Natural killer cell treated with Interleukin-12 subunit alpha and Interleukin-12 subunit beta and Interleukin-15 and Interleukin-18, amount 100 ng/mL, for 72 hours (primary cell): ENCODE results near the gene HLA-A. TPM values are rescaled to one million over a fixed set of nuclear protein-coding genes. Genes with fewer than 3 reads are reported as not detected.

ENCODE experiments used
- ATAC-seq, 2 donors: fragments of 150-1000 bp; cut with Tn5 transposase in 1 of 2; sonication (Bioruptor Pico), chemical (Tn5 transposase) in 1 of 2; 2 replicates each; pipeline ENCODE4 v1.10.0; 2021
- DNase-seq: peaks from one replicate; pipeline ENCODE4 v3.0.0; 2022; ENCODE audit warnings: low spot score
- H3K27ac Mint-ChIP-seq, 2 donors: 1 replicate in 1 of 2; 2 replicates in 1 of 2; pipeline ENCODE4 v1.8.0; 2022; ENCODE audit warnings: mixed read lengths in 2 of 2, mild to moderate bottlenecking in 1 of 2, moderate library complexity in 1 of 2
- H3K27me3 Mint-ChIP-seq, 2 donors: 1 replicate in 1 of 2; 2 replicates in 1 of 2; pipeline ENCODE4 v1.8.0; 2022; ENCODE audit warnings: mixed read lengths in 2 of 2
- H3K36me3 Mint-ChIP-seq: one replicate; pipeline ENCODE4 v1.8.0; 2022; ENCODE audit warnings: mixed read lengths
- H3K4me1 Mint-ChIP-seq, 2 donors: 1 replicate in 1 of 2; 2 replicates in 1 of 2; pipeline ENCODE4 v1.8.0; 2022; ENCODE audit warnings: low read depth in 2 of 2, mixed read lengths in 2 of 2, mild to moderate bottlenecking in 1 of 2
- H3K4me3 Mint-ChIP-seq: one replicate; pipeline ENCODE4 v1.8.0; 2022; ENCODE audit warnings: mixed read lengths
- H3K9me3 Mint-ChIP-seq: 2 replicates; pipeline ENCODE4 v1.8.0; 2022; ENCODE audit warnings: mixed read lengths
- total RNA-seq, 2 donors: library from RNA; stranded (reverse); gene quantifications; one replicate each; pipeline ENCODE4 v1.2.3, GENCODE V29; 2022

HLA-A gene
- 1,000 to 10,000 TPM; 1,618 to 3,352 TPM for total RNA-seq

DNA sequence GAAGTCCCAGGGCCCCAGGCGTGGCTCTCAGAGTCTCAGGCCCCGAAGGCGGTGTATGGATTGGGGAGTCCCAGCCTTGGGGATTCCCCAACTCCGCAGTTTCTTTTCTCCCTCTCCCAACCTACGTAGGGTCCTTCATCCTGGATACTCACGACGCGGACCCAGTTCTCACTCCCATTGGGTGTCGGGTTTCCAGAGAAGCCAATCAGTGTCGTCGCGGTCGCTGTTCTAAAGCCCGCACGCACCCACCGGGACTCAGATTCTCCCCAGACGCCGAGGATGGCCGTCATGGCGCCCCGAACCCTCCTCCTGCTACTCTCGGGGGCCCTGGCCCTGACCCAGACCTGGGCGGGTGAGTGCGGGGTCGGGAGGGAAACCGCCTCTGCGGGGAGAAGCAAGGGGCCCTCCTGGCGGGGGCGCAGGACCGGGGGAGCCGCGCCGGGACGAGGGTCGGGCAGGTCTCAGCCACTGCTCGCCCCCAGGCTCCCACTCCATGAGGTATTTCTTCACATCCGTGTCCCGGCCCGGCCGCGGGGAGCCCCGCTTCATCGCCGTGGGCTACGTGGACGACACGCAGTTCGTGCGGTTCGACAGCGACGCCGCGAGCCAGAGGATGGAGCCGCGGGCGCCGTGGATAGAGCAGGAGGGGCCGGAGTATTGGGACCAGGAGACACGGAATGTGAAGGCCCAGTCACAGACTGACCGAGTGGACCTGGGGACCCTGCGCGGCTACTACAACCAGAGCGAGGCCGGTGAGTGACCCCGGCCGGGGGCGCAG is at the start of gene HLA-A:
HLA-A (plus strand) TSS at position 258 of the 778 bp plus-strand sequence; CDS start at position 280, 22 bp downstream.
- Mint-ChIP-seq H3K27ac (peak within 1 kb of the TSS; percentile 99 to 100), H3K9me3 (no peaks in the 10 kb centered on the region), H3K4me3 (peak within 1 kb of the TSS; percentile 99), H3K4me1 (peaks cover 33 to 48% of the 10 kb centered on the region in 2 donors), H3K36me3 (peaks cover 27% of the 10 kb centered on the region), H3K27me3 (no peaks in the 10 kb centered on the region)
- peak; percentile 95 to 96 for ATAC-seq
- peak; percentile 94 for DNase-seq

DNA sequence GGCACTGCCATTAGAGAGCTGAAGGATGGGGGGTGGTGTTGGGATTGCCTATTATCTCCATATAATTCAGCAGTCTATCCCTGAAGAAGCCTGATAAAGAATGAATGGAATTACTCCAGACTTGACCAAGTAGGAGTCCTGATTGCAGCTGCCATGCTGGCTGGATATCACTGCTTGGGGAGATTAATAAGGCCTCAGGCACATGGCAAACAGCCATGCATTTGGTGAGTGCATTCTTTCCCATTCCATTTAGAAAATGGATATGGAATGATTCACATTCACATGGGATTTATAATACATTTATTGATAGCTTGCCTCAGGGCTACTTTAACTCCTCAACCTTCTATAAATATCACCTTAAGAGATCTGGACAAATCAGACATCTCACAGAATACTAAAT is 49.6 kb upstream of the HLA-A start:
- DNase-seq: no peak
- no peak for ATAC-seq
- H3K36me3 Mint-ChIP-seq: no peaks in the 10 kb centered on the region
- no peak overlapping the region for H3K4me3 Mint-ChIP-seq
- no peaks in the 10 kb centered on the region for H3K9me3 Mint-ChIP-seq
- H3K4me1 Mint-ChIP-seq: peaks cover 4 to 9% of the 10 kb centered on the region in 2 donors
- H3K27ac Mint-ChIP-seq: no peak overlapping the region
- no peaks in the 10 kb centered on the region for H3K27me3 Mint-ChIP-seq

DNA sequence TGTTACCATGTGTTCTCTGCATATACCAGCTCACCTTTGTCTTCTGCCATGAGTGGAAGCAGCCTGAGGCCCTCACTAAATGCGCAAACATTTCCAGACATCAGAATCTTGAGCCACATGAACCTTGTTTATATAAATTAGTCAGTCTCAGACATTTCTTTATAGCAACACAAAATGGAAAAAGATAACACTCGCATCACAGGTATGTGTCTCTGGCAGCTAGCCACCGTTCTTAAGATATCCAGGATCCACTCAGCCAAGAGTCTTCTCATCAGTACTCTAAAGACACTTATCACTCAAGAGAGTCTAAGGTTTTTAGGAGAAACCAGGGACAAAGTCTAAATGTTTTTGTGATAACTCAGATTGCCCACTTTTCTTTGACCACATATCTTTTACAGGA is 43.1 kb upstream of the HLA-A start:
- Mint-ChIP-seq H3K9me3 (no peaks in the 10 kb centered on the region), H3K4me1 (no peaks in the 10 kb centered on the region), H3K36me3 (no peaks in the 10 kb centered on the region), H3K27me3 (no peaks in the 10 kb centered on the region), H3K27ac (no peak overlapping the region), H3K4me3 (no peak overlapping the region)
- no peak for DNase-seq
- no peak for ATAC-seq

DNA sequence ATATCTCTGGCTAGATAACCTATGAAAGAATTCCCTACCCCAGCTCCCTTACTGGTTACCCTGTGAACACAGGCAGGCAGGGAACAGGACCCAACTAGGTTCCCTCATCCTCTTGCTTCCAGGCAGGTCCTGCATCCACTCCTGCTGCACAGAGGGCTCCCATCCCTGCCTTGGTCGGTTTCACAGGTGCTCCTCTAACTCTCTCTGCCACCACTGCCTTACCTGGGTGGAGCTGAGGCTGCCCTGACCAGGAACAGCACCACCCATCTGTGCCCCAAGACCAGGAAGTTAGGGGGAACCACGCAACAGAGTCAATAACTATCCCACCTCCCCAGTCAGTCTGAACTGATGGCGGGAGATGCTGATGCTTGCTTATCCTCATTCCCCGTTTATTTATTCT is 37.0 kb upstream of the HLA-A start:
- no peak for DNase-seq
- Mint-ChIP-seq H3K4me1 (no peaks in the 10 kb centered on the region), H3K27ac (no peak overlapping the region), H3K9me3 (no peaks in the 10 kb centered on the region), H3K36me3 (no peaks in the 10 kb centered on the region), H3K4me3 (no peak overlapping the region), H3K27me3 (no peaks in the 10 kb centered on the region)
- no peak for ATAC-seq

DNA sequence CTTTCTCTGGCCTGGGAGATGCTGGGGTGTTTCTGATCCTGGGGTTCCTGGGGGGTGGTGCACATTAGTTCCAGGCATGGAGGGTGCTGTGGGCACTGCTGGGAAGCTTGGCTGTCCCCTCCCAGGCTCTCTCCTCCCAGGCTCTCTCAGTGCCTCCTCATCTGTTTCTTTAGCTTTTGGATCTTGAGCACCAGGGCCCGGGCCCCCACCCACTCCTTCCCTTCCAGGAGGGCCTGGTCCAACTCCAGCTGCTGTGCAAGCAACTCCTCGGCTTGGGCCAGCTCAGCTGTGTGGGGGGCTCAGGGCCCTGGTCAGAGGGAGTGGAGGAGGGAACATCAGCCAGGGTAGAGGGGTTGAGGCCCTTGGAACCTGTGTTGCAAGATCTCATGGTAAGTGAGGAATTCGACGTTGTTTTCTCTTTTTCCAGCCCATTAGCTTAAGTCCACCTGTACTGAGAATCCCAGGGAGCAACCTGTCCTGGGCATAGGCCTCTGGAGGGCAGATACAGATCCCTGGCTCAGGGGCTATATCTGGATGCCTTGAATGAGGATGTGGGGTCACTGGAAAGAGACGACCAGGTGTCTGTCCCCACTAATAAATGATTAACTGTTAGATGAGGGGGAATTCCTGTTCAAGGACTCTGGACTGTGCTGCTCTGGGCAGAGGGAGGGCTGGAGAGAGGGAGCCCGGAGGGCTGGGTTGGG is 34.5 kb upstream of the HLA-A start:
- Mint-ChIP-seq H3K4me1 (no peaks in the 10 kb centered on the region), H3K4me3 (no peak overlapping the region), H3K36me3 (no peaks in the 10 kb centered on the region), H3K27ac (no peak overlapping the region), H3K27me3 (no peaks in the 10 kb centered on the region), H3K9me3 (no peaks in the 10 kb centered on the region)
- DNase-seq: no peak
- no peak for ATAC-seq

DNA sequence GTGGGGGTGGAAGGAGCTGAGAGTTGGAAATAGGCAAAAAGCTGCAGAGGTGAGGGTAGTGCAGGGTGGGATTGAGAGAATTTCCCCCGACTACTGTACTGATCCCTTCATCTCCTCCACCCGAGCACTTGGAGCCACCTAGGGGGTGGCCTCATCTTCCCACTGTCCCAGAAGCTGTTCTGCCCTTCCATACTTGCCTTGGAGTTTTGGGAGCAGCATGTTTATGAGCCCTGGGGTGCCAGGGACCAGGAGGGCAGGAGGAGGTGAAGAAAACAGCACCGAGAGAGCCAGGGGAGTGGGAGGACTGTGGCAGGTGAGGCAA is 34.0 kb upstream of the HLA-A start:
- no peak for ATAC-seq
- Mint-ChIP-seq H3K36me3 (no peaks in the 10 kb centered on the region), H3K4me1 (no peaks in the 10 kb centered on the region), H3K27me3 (no peaks in the 10 kb centered on the region), H3K4me3 (no peak overlapping the region), H3K27ac (no peak overlapping the region), H3K9me3 (no peaks in the 10 kb centered on the region)
- no peak for DNase-seq

DNA sequence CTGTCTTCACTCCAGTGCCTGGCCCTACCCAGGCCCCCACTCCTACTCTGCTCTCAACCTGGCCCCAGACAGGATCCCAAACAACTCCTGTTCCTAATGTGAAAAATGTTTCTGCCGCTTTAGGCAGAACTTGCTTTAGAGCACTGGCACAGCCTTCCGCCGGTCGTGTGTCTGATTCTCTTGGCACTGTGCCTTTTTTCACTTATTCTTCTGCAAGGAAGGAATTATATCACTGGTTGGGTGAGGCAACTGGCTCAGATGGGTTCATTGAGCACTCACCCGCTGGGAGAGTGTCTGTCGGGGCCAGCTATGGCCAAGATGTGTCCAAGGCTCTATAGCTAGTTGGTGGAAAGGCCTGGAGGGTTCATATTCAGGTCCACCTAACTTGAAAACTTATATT is 33.6 kb upstream of the HLA-A start:
- DNase-seq: no peak
- Mint-ChIP-seq H3K27ac (no peak overlapping the region), H3K27me3 (no peaks in the 10 kb centered on the region), H3K36me3 (no peaks in the 10 kb centered on the region), H3K9me3 (no peaks in the 10 kb centered on the region), H3K4me3 (no peak overlapping the region), H3K4me1 (no peaks in the 10 kb centered on the region)
- no peak for ATAC-seq

DNA sequence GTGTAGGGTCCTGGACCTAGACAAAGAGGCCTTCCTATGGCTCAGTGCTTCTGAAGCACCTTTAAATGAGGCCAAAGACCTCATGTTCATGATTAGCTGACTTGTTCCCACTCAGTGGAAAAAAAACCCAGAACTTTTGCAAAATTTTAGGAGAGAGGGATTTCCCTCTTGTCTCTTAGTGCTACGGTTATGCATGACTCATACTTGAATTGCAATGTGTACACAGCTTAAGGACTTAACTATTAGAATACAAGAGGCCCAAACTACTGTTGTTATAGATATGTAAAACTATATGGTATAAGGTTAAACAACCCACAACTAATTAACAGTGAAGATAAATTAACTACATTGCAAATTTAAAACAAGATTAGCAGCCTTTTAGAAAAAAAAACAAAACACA is 32.3 kb upstream of the HLA-A start:
- Mint-ChIP-seq H3K36me3 (no peaks in the 10 kb centered on the region), H3K4me1 (no peaks in the 10 kb centered on the region), H3K27me3 (no peaks in the 10 kb centered on the region), H3K9me3 (no peaks in the 10 kb centered on the region), H3K4me3 (no peak overlapping the region), H3K27ac (no peak overlapping the region)
- no peak for ATAC-seq
- DNase-seq: no peak

DNA sequence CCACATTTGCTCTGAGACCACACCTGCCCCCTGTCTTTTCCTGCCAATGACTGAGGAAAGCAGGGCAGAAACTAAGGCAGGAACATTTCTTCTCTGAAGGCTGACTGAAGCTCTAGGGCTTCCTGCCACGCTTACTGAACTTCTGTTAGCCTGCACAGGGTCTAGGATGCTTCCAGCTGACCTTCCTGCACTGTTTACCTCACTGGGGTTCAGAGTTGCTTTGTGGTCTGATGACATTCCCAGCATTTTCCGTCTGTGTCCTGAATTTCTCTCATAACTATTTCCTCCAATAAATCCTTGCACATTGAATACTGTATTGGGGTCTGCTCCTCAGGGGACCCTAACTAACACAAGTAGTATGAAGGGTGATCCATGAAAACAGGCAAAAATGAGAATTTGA is 29.5 kb upstream of the HLA-A start:
- DNase-seq: no peak
- Mint-ChIP-seq H3K27me3 (no peaks in the 10 kb centered on the region), H3K4me3 (no peak overlapping the region), H3K36me3 (no peaks in the 10 kb centered on the region), H3K27ac (no peak overlapping the region), H3K4me1 (no peaks in the 10 kb centered on the region), H3K9me3 (no peaks in the 10 kb centered on the region)
- no peak for ATAC-seq

DNA sequence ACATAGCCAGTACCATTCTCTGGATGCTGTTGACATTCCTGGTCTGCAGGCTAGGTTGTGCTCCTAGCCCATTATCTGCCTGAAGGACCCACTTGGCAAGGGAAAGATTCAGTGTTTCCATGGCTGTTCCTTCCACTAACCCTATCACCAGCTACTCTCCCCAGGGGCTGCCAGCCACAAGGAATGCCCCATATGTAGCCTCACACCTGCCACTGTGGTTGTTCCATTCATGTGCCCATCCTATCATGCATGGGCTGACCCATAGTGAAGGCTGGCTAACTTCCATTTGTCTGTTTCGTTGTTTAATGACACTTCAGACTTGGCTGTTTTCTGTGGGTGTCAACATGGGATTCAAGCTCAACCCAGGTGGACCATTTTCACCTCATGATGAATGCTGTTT is 25.6 kb upstream of the HLA-A start:
- no peaks in the 10 kb centered on the region for H3K9me3 Mint-ChIP-seq
- no peaks in the 10 kb centered on the region for H3K4me1 Mint-ChIP-seq
- ATAC-seq: no peak
- peaks cover 0 to 2% of the 10 kb centered on the region in 2 donors for H3K27me3 Mint-ChIP-seq
- DNase-seq: no peak
- no peaks in the 10 kb centered on the region for H3K36me3 Mint-ChIP-seq
- no peak overlapping the region for H3K4me3 Mint-ChIP-seq
- no peak overlapping the region for H3K27ac Mint-ChIP-seq

DNA sequence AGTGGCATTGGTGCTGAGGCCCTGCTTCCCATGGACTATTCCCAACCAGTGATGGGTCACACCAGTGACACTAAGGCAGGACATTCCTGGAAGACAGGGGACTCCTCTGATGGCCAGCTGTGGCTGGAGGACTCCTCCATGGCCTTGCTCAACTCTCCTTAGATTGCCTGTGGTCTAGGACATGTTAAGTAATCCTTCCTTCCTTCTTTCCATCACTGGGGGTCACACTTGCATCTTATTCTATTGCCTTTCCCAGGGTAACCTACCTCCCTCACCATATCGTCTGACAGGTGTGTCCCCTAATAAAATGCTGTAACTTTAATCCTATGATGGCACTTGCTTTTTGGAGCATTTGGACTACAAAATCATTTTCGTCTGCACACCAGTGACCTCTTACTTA is 24.5 kb upstream of the HLA-A start:
- Mint-ChIP-seq H3K36me3 (no peaks in the 10 kb centered on the region), H3K27ac (no peak overlapping the region), H3K4me3 (no peak overlapping the region), H3K4me1 (no peaks in the 10 kb centered on the region), H3K27me3 (peaks cover 0 to 2% of the 10 kb centered on the region in 2 donors), H3K9me3 (no peaks in the 10 kb centered on the region)
- no peak for DNase-seq
- ATAC-seq: no peak

DNA sequence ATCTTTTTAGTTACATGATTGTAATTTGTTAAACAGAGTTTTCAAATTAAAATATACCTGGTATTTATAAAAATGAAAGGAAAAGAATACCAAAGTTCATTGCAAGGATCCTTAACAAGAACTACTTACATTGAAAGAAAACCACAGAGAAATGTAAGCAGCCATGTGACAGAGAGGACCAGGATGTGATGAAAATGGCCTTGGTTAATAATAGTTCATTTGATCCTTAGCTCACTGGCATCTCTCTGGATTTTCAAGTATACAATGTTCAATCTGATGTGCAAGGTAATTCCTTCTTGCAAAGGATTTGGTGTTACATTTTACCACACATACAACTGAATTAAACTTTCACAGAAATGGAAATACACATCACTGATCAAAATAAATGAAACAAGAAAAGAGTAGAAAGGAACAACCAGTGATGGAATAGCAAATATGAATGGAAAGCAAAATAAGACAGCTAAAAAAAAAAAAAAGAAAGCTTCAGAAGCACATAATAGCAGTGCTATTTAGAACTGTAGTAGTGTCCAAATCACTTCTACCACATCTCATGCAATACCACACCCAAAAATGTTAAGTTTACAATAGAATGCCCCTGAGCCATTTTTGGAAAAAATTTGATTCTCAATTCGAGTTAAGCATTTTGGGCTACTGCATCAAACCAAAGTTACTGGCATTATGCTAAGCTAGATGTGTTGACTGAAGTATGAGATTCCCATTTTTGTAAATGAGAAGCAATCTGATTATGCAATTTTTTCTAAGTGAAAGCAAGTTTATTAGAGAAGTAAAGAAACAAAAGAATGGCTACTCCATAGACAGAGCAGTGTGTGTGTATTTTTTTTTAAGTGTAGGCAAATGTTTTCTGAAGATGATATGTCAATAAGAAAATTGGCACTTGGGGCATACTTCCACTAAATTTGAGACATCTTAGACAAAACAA is 22.6 kb upstream of the HLA-A start:
- no peak for ATAC-seq
- H3K36me3 Mint-ChIP-seq: no peaks in the 10 kb centered on the region

DNA sequence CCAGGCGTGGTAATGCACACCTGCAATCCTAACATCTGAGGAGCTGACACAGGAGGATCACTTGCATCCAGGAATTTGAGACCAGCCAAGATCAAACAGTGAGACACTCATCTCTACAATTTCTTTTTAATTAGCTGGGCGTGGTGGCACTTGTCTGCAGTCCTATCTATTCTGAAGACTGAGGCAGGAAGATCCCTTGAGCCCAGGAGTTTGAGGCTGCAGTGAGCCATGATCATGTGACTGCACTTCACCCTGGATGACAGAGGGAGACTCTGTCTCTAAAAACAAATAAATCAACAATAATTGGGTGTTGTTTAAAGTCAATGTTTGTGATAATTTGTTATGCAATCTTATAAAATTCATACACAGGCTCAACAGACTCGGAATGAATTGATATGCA is 18.0 kb upstream of the HLA-A start:
- H3K27ac Mint-ChIP-seq: peak overlapping the region in 1 of 2 donors; percentile 61
- H3K27me3 Mint-ChIP-seq: peaks cover 0 to 2% of the 10 kb centered on the region in 2 donors
- DNase-seq (no peak), ATAC-seq (no peak)
- no peaks in the 10 kb centered on the region for H3K36me3 Mint-ChIP-seq
- no peaks in the 10 kb centered on the region for H3K9me3 Mint-ChIP-seq
- H3K4me1 Mint-ChIP-seq: peaks cover 5 to 6% of the 10 kb centered on the region in 2 donors
- no peak overlapping the region for H3K4me3 Mint-ChIP-seq

More for the DNA sequence above, 22.6 kb upstream of the HLA-A start:
- Mint-ChIP-seq H3K27me3 (peaks cover 0 to 2% of the 10 kb centered on the region in 2 donors), H3K27ac (no peak overlapping the region), H3K4me3 (no peak overlapping the region), H3K4me1 (peaks cover 0 to 1% of the 10 kb centered on the region in 2 donors), H3K9me3 (no peaks in the 10 kb centered on the region)
- no peak for DNase-seq

DNA sequence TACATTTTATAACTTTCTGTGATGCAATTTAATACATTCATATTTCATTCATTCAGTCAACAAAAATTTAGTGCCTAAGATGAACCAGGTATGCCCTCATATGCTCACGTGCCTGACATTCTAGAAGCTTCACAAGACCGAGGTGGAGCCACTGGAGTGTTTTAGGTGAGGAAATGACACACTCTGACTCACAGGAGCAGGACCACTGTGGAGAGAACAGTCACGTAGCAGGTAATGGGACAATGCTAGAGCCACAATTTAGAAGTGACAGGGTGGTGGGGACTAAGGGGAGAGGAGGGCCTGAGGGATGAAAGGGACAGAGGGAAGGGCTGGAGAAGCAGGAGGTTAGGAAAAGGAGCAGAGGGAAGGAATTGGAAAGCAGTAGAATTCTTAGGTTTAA is 17.6 kb upstream of the HLA-A start:
- ATAC-seq: no peak
- peaks cover 5 to 6% of the 10 kb centered on the region in 2 donors for H3K4me1 Mint-ChIP-seq
- H3K9me3 Mint-ChIP-seq: no peaks in the 10 kb centered on the region
- peaks cover 0 to under 1% of the 10 kb centered on the region in 2 donors for H3K27me3 Mint-ChIP-seq
- H3K4me3 Mint-ChIP-seq: peak overlapping the region; percentile 44
- no peak for DNase-seq
- H3K27ac Mint-ChIP-seq: peak overlapping the region in 1 of 2 donors; percentile 61
- no peaks in the 10 kb centered on the region for H3K36me3 Mint-ChIP-seq
